Liver (tissue), 3 donors: ENCODE measurements around the gene PPIP5K1.
"Not testable (repeated sequence)": the region's sequence is repeated elsewhere in the genome, so short reads cannot be mapped to it uniquely, and the experiment has no call there.

Experiments
- CTCF ChIP-seq: fragments of 150-350 bp; IDR thresholded peaks from 2 replicates; pipeline ENCODE4 v1.5.1; 2017; ENCODE audit warnings: improper control_type of control experiment, low read depth, low read length; ENCODE audit not compliant: missing input control
- EGR1 ChIP-seq, 2 donors: IDR thresholded peaks; 2 replicates each; pipeline ENCODE4 v1.6.1; 2016 to 2018; ENCODE audit warnings: antibody characterized with exemption in 2 of 2, low read depth in 2 of 2
- HNF4A ChIP-seq, 2 donors: conservative IDR thresholded peaks; 2 replicates each; pipeline ENCODE4 v1.6.1; 2016; ENCODE audit warnings: antibody characterized with exemption in 2 of 2, mild to moderate bottlenecking in 2 of 2
- MAX ChIP-seq: IDR thresholded peaks from 2 replicates; pipeline ENCODE4 v1.6.1; 2016; ENCODE audit warnings: antibody characterized with exemption
- SP1 ChIP-seq: IDR thresholded peaks from 2 replicates; pipeline ENCODE4 v1.6.1; 2018; ENCODE audit warnings: antibody characterized with exemption, mild to moderate bottlenecking
- TAF1 ChIP-seq: conservative IDR thresholded peaks from 2 replicates; pipeline ENCODE4 v1.6.1; 2016; ENCODE audit warnings: antibody characterized with exemption, mild to moderate bottlenecking
- YY1 ChIP-seq: IDR thresholded peaks from 2 replicates; pipeline ENCODE4 v1.6.1; 2016; ENCODE audit warnings: antibody characterized with exemption, mild to moderate bottlenecking
- TF ChIP-seq, protein P1 (sequence below): IDR thresholded peaks from 2 replicates; pipeline ENCODE4 v1.6.1; 2016; ENCODE audit warnings: antibody characterized with exemption, mild to moderate bottlenecking
- donor health status: healthy.
- donor health status: healthy.

GRCh38 chr15:43563793-43564192 lies 26.2 kb downstream of the PPIP5K1 start:
- TF ChIP-seq CTCF; YY1; TAF1; MAX; SP1; EGR1 (IDR thresholded peaks at IDR 0.05; ENCODE audit: low read depth in 2 of 2); HNF4A (conservative IDR thresholded peaks at IDR 0.05): not testable (repeated sequence)
- TF ChIP-seq, protein P1, sequence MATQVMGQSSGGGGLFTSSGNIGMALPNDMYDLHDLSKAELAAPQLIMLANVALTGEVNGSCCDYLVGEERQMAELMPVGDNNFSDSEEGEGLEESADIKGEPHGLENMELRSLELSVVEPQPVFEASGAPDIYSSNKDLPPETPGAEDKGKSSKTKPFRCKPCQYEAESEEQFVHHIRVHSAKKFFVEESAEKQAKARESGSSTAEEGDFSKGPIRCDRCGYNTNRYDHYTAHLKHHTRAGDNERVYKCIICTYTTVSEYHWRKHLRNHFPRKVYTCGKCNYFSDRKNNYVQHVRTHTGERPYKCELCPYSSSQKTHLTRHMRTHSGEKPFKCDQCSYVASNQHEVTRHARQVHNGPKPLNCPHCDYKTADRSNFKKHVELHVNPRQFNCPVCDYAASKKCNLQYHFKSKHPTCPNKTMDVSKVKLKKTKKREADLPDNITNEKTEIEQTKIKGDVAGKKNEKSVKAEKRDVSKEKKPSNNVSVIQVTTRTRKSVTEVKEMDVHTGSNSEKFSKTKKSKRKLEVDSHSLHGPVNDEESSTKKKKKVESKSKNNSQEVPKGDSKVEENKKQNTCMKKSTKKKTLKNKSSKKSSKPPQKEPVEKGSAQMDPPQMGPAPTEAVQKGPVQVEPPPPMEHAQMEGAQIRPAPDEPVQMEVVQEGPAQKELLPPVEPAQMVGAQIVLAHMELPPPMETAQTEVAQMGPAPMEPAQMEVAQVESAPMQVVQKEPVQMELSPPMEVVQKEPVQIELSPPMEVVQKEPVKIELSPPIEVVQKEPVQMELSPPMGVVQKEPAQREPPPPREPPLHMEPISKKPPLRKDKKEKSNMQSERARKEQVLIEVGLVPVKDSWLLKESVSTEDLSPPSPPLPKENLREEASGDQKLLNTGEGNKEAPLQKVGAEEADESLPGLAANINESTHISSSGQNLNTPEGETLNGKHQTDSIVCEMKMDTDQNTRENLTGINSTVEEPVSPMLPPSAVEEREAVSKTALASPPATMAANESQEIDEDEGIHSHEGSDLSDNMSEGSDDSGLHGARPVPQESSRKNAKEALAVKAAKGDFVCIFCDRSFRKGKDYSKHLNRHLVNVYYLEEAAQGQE: not testable (repeated sequence)
